Hepatocyte (in vitro differentiated cells): ENCODE data around the gene ZNF557. TPM values are rescaled to one million over a fixed set of nuclear protein-coding genes. Genes with fewer than 3 reads are reported as not detected.

Experiments
- DNase-seq: peaks from one replicate; pipeline ENCODE4 v3.0.0-alpha.2; 2016; ENCODE audit warnings: low spot score
- H2AFZ ChIP-seq: fragments of 200-600 bp; sonication (generic); 2 replicates; pipeline ENCODE4 v1.6.0; 2016; ENCODE audit warnings: antibody characterized with exemption, mild to moderate bottlenecking
- H3K27ac ChIP-seq: fragments of 200-600 bp; sonication (generic); 2 replicates; pipeline ENCODE4 v1.5.1; 2016; ENCODE audit warnings: mild to moderate bottlenecking
- H3K27me3 ChIP-seq: fragments of 200-600 bp; sonication (generic); 2 replicates; pipeline ENCODE4 v1.6.1; 2016
- H3K36me3 ChIP-seq: fragments of 200-600 bp; sonication (generic); replicated peaks from 2 replicates; pipeline ENCODE4 v1.5.1; 2016; ENCODE audit warnings: low read depth; ENCODE audit not compliant: insufficient read depth
- H3K4me1 ChIP-seq: fragments of 200-600 bp; sonication (generic); 2 replicates; pipeline ENCODE4 v1.5.1; 2016; ENCODE audit warnings: mild to moderate bottlenecking, moderate library complexity; ENCODE audit not compliant: insufficient read depth
- H3K4me2 ChIP-seq: fragments of 200-600 bp; sonication (generic); 2 replicates; pipeline ENCODE4 v1.6.0; 2016
- H3K4me3 ChIP-seq: fragments of 200-600 bp; sonication (generic); 2 replicates; pipeline ENCODE4 v1.5.1; 2016; ENCODE audit warnings: mild to moderate bottlenecking
- H3K79me2 ChIP-seq: fragments of 200-600 bp; sonication (generic); 2 replicates; pipeline ENCODE4 v1.6.0; 2017; ENCODE audit warnings: mild to moderate bottlenecking
- H3K9me2 ChIP-seq: fragments of 200-600 bp; sonication (generic); replicated peaks from 2 replicates; pipeline ENCODE4 v1.6.0; 2017; ENCODE audit warnings: mild to moderate bottlenecking; ENCODE audit not compliant: insufficient read depth
- H3K9me3 ChIP-seq: fragments of 200-600 bp; sonication (generic); 2 replicates; pipeline ENCODE4 v1.5.1; 2016; ENCODE audit warnings: low read depth, mild to moderate bottlenecking
- H4K20me1 ChIP-seq: fragments of 200-600 bp; sonication (generic); 2 replicates; pipeline ENCODE4 v1.6.0; 2016; ENCODE audit warnings: mild to moderate bottlenecking; ENCODE audit not compliant: insufficient read depth, poor library complexity, severe bottlenecking
- EZH2 ChIP-seq: fragments of 200-600 bp; sonication (generic); IDR thresholded peaks from 2 replicates; pipeline ENCODE4 v1.6.1; 2016; ENCODE audit warnings: antibody characterized with exemption, mild to moderate bottlenecking, borderline replicate concordance
- EZH2phosphoT487 ChIP-seq: fragments of 200-600 bp; sonication (generic); IDR thresholded peaks from one replicate; pipeline ENCODE4 v1.6.1; 2018; ENCODE audit warnings: antibody characterized with exemption, mild to moderate bottlenecking, low read depth, moderate library complexity; ENCODE audit not compliant: unreplicated experiment, severe bottlenecking
- WGBS: methylation state at CpG from one replicate; pipeline ENCODE4 v1.1.6; 2016; ENCODE audit warnings: low lambda C conversion rate; ENCODE audit errors: missing lambda C conversion rate; 5-methylcytosine and 5-hydroxymethylcytosine counted together
- polyA plus RNA-seq: library from polyadenylated mRNA; unstranded; fragments of >200 nt; fragmentation: Nextera tagmentation; extraction: Ambion mirVana; gene quantifications from 2 replicates; pipeline ENCODE4 v1.2.1, GENCODE V29; 2016
- total RNA-seq: library from RNA; depleted of rRNA; stranded (reverse); fragments of >200 nt; gene quantifications from 2 replicates; pipeline ENCODE4 v1.2.3, GENCODE V29; 2014
- TF ChIP-seq, protein P1 (sequence below): fragments of 200-600 bp; sonication (generic); IDR thresholded peaks from 2 replicates; pipeline ENCODE4 v1.5.1; 2016; ENCODE audit warnings: antibody characterized with exemption, mild to moderate bottlenecking; ENCODE audit not compliant: poor library complexity

The ZNF557 gene
- total and polyA plus RNA-seq, 2 experiments from 2014 or later: 3.4 to 9.5 TPM

DNA sequence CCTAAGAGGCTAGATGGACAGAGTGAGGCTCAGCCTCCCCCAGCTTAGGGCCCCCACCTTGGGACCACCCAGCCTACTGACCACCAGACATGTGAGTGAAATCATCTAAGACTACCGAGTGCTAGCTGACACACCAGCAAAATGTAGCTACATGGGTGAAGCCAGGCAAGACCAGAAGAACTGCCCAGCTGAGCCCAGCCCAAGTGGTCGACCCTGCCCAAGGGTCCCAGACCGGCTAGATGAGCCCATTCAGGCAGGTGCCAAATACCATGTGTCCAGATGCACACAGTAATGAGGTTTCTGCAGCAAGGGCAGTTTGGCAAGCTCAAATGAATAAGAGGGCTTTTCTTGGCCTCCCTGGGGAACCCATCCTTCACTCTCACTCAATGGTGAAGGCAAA is 56.6 kb downstream of the ZNF557 start:
- DNase-seq: no peak
- no peaks in the 10 kb centered on the region for H3K9me2 ChIP-seq
- H3K27ac ChIP-seq: no peak overlapping the region
- TF ChIP-seq, protein P1, sequence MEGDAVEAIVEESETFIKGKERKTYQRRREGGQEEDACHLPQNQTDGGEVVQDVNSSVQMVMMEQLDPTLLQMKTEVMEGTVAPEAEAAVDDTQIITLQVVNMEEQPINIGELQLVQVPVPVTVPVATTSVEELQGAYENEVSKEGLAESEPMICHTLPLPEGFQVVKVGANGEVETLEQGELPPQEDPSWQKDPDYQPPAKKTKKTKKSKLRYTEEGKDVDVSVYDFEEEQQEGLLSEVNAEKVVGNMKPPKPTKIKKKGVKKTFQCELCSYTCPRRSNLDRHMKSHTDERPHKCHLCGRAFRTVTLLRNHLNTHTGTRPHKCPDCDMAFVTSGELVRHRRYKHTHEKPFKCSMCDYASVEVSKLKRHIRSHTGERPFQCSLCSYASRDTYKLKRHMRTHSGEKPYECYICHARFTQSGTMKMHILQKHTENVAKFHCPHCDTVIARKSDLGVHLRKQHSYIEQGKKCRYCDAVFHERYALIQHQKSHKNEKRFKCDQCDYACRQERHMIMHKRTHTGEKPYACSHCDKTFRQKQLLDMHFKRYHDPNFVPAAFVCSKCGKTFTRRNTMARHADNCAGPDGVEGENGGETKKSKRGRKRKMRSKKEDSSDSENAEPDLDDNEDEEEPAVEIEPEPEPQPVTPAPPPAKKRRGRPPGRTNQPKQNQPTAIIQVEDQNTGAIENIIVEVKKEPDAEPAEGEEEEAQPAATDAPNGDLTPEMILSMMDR: no peak
- no peak for TF ChIP-seq EZH2phosphoT487
- TF ChIP-seq EZH2: no peak
- no peak overlapping the region for H3K4me2 ChIP-seq
- H2AFZ ChIP-seq: no peak overlapping the region
- H3K36me3 ChIP-seq: peaks cover 14% of the 10 kb centered on the region
- no peaks in the 10 kb centered on the region for H3K79me2 ChIP-seq
- no peaks in the 10 kb centered on the region for H3K27me3 ChIP-seq
- WGBS: 96% methylated on average over 3 of the region's 3 CpGs
- H4K20me1 ChIP-seq: no peaks in the 10 kb centered on the region
- no peaks in the 10 kb centered on the region for H3K9me3 ChIP-seq
- no peak overlapping the region for H3K4me3 ChIP-seq
- no peaks in the 10 kb centered on the region for H3K4me1 ChIP-seq

DNA sequence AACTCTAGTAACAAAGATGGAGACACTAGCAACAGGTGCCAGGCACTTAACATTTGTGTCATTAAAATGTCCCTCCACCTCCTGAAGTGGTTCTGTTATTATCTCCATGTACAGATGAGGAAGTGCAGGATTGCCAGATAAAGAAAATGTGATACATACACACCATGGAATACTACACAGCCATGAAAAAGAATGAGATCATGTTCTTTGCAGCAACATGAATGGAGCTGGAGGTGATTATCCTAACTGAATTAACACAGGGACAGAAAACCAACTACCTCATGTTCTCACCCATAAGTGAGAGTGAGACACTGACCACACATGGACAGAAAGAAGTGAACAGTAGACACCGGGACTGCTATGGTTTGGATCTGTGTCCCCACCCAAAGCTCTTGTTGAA is 60.5 kb downstream of the ZNF557 start:
- 100% methylated on average over 1 of the region's 1 CpG for WGBS
- no peak overlapping the region for H3K4me3 ChIP-seq
- DNase-seq: no peak

DNA sequence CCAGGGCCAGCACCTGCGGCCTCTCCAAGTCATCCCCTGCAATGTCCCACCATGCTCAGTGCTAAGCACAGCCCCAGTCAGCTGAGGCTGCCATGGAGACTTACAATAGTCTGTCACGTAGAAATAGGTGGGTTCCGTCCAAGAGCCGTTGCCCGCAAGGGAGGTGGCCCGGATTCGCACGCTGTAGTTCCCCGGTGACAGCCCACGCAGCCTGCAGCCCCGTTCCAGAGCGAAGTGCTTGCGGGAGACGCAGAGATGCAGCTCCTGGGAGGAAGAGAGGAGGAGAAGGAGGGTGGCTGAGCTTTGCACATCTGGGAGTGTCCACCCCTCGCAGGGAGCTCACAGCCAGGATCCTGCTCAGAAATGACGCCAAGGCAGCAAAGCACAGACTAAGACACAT is 62.6 kb downstream of the ZNF557 start:
- Histone ChIP-seq H4K20me1 (no peaks in the 10 kb centered on the region), H3K4me1 (peaks cover 3% of the 10 kb centered on the region), H3K36me3 (peaks cover 4% of the 10 kb centered on the region), H3K4me2 (no peak overlapping the region), H3K79me2 (no peaks in the 10 kb centered on the region), H3K9me3 (no peaks in the 10 kb centered on the region), H3K27me3 (no peaks in the 10 kb centered on the region), H3K4me3 (no peak overlapping the region), H3K27ac (no peak overlapping the region), H2AFZ (no peak overlapping the region), H3K9me2 (no peaks in the 10 kb centered on the region)
- 97% methylated on average over 16 of the region's 16 CpGs for whole genome bisulfite sequencing
- DNase-seq: no peak
- TF ChIP-seq EZH2 (no peak), EZH2phosphoT487 (no peak)
- TF ChIP-seq, protein P1: no peak

More for the DNA sequence above, 60.5 kb downstream of the ZNF557 start:
- Histone ChIP-seq H3K27ac (no peak overlapping the region), H2AFZ (no peak overlapping the region), H3K9me3 (no peaks in the 10 kb centered on the region), H3K36me3 (peaks cover 14% of the 10 kb centered on the region), H3K9me2 (no peaks in the 10 kb centered on the region), H3K27me3 (no peaks in the 10 kb centered on the region), H4K20me1 (no peaks in the 10 kb centered on the region), H3K79me2 (no peaks in the 10 kb centered on the region), H3K4me1 (no peaks in the 10 kb centered on the region), H3K4me2 (no peak overlapping the region)
- TF ChIP-seq EZH2 (no peak), EZH2phosphoT487 (no peak)
- TF ChIP-seq, protein P1: no peak

DNA sequence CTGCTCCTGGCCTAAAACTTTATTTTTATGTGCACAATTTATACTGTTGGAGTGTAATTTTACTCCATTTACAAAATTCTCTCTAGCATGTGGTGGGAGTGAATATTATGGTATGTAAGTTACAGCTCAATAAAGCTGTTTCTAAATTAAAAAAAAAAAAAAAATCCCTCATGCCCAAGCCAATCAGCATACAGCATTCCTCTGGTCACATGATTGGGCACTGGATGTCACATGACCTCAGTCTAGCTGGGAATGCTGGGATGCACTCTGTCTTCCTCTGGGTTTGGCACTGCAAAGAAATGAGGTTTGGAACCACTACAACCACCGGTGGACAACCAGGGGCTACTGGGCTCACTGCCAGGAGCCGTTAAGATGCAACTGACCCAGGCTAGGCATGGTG is 67.6 kb downstream of the ZNF557 start:
- H3K9me3 ChIP-seq: no peaks in the 10 kb centered on the region
- no peaks in the 10 kb centered on the region for H3K9me2 ChIP-seq
- H3K79me2 ChIP-seq: no peaks in the 10 kb centered on the region
- H3K27ac ChIP-seq: no peak overlapping the region
- peaks cover 3% of the 10 kb centered on the region for H3K4me1 ChIP-seq
- WGBS: 100% methylated on average over 2 of the region's 2 CpGs
- no peaks in the 10 kb centered on the region for H3K27me3 ChIP-seq
- H3K4me3 ChIP-seq: no peak overlapping the region
- H2AFZ ChIP-seq: no peak overlapping the region
- TF ChIP-seq, protein P1: no peak
- no peak for TF ChIP-seq EZH2phosphoT487
- TF ChIP-seq EZH2: no peak
- no peak overlapping the region for H3K4me2 ChIP-seq
- peaks cover 4% of the 10 kb centered on the region for H3K36me3 ChIP-seq
- no peaks in the 10 kb centered on the region for H4K20me1 ChIP-seq
- DNase-seq: no peak
